ENCODE measurements around the gene TBCEL. TPM values are rescaled to one million over a fixed set of nuclear protein-coding genes. Genes with fewer than 3 reads are reported as not detected.
A peak's percentile ranks its signal among the peaks of the same experiment; 100 is the strongest.

TBCEL gene, protein sequence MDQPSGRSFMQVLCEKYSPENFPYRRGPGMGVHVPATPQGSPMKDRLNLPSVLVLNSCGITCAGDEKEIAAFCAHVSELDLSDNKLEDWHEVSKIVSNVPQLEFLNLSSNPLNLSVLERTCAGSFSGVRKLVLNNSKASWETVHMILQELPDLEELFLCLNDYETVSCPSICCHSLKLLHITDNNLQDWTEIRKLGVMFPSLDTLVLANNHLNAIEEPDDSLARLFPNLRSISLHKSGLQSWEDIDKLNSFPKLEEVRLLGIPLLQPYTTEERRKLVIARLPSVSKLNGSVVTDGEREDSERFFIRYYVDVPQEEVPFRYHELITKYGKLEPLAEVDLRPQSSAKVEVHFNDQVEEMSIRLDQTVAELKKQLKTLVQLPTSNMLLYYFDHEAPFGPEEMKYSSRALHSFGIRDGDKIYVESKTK
- 44.9 TPM for total RNA-seq

DNA sequence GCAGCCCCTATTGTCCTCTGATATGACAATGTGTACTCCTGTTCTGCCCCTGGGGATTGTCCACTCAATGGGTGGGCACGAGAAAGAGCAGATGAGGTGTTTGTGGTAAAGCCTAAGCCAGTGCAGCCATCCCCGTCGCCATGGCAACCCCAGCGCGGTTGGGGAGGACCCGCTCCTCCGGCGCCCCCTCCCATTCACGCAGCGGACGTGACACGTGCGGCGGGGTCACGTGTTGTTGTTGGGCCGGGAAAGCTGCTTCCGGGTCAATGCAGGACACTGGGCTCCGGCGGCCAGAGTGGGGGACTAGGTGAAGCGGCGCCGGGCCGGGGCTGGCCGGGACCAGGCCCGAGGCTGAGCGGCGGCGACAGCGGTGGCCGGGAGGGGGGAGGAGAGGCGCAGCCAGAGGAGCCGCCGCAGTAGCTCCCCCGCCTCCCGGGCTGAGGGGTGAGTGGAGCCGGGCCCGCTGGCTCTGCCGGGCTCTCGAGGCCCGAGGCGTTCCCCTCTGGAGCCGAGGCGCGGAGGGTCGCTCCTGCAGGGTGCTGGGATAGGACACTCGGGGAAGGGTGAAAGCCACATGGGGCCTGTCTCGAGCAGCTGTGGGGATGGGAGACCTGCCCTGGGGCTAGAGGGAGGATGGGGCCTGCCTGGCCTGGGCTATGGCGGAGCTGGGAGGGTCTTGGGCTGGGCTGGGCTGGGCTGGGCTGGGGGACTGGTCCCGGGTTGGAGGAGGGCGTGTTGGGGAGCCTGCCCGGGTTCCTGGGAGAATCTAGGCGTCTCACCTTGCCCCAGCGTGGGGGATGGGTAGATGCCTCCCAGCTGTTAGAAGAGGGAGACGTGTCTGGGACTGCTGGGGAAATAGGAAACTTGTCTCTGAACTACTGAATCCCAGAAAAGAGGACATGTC lies at the start of gene TBCEL:
TSS of gene TBCEL (plus strand) at position 255 of the 904 bp plus-strand sequence. CDS start 21,589 bp downstream, outside the sequence.
- intact Hi-C loops (cut with DNase I) = no loop called here
- ATAC-seq (peak; percentile 98), DNase-seq (ENCODE audit: low spot score) (peak; percentile 92)

DNA sequence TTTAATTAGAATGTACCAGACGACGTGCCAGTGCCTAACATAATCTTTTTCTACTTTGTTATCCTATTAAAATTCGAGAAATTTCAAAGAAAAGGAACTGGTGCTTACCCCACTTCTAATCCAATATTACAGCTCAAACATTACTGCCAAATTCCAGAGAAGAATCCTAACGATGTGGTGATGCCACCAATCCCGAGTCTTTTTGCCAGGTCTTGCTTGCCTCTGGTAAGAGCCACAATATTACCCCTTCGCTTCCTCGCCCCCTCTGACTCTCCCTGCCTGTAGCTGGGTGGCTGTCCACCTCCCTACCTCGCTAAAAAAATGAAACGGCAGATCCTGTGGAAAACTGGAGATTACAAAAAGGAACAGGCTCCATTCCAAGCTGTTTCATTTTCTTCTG lies 49.4 kb upstream of the TBCEL start:
- intact Hi-C loops (cut with DNase I) = no loop called here
- DNase-seq (ENCODE audit: low spot score) = no peak
- no peak for ATAC-seq

DNA sequence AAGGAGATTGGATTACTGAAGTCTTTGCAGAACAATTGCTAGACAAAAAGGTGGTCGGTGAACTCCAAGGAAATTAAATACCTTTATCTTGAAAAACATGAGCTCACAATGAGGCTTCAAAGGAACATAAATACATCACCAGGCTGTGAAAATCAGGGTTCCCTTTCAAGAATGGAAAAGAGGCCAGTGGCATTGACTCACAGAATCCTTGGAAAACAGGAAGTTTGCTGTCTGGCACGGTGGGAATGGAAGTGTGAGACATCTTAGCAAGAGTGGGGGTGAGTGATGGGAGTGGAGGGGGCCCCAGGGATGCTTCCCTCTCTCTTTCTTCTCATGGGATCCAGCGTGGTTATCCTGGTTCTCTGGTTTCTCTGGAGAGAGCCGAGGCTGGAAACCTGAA lies 48.9 kb upstream of the TBCEL start:
- no peak for ATAC-seq

DNA sequence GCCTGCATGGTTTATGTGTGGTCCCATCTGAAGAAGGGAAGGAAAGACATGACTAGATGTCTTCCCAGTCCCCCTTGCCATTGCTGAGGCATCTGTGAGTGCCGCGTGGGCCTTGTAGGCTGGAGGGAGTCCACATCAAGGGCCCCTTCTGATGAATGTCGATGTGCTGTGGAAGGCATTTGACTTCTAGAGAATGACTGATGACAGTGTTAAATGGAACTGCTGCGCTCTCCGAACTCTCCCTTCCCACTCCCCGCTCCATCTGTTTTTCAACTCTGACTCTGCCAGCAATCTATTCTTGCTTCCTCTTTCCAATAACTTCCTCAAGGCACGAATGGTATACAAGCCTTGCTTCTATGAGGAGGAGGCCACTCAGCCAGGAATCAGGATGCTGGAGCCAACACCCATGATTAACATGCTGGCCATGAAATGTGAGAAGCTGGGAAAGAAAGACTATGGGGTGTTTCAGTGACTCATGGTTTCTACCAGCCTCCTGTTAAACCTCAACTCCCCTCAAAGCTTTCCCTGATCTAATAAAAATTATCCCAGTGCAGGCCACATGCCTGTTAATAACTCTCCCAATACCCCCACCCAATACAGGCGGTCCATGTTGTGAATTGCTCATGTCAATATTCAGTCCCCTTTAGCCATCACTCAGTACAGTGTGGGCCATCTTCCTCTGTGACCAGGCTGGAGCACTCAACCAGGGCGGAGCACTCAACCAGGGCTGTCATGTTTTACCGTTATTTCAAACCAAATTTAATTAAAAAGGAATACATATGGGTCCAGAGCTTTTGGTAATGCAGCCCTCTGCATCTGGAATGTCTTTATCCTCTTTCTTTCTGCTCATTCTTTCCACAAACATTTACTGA lies 46.4 kb upstream of the TBCEL start:
- intact Hi-C loops (cut with DNase I) = no loop called here
- ATAC-seq (no peak), DNase-seq (ENCODE audit: low spot score) (no peak)

More for the DNA sequence above, 48.9 kb upstream of the TBCEL start:
- intact Hi-C loops (cut with DNase I) = no loop called here
- no peak for DNase-seq (ENCODE audit: low spot score)

DNA sequence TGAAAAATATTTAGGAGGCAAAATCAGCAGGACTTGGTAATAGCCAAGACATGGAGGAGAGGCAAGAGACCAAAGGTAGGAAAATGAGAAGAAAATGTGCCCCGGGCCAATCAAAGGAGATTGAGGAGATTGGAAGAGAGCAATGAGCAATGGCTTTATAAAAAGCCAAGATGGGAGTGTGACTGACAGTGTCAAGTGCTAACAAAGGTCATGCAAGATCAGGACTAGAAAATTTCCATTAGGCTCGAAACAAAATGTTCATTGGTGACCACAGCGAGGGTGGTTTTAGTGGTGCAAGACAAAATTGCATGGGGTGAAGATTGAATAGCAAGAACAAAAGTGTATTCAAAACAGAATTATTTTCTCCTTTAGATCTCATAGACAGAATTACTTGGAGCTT lies 45.2 kb upstream of the TBCEL start:
- no peak for DNase-seq (ENCODE audit: low spot score)
- intact Hi-C loops (cut with DNase I) = no loop called here
- ATAC-seq = no peak

DNA sequence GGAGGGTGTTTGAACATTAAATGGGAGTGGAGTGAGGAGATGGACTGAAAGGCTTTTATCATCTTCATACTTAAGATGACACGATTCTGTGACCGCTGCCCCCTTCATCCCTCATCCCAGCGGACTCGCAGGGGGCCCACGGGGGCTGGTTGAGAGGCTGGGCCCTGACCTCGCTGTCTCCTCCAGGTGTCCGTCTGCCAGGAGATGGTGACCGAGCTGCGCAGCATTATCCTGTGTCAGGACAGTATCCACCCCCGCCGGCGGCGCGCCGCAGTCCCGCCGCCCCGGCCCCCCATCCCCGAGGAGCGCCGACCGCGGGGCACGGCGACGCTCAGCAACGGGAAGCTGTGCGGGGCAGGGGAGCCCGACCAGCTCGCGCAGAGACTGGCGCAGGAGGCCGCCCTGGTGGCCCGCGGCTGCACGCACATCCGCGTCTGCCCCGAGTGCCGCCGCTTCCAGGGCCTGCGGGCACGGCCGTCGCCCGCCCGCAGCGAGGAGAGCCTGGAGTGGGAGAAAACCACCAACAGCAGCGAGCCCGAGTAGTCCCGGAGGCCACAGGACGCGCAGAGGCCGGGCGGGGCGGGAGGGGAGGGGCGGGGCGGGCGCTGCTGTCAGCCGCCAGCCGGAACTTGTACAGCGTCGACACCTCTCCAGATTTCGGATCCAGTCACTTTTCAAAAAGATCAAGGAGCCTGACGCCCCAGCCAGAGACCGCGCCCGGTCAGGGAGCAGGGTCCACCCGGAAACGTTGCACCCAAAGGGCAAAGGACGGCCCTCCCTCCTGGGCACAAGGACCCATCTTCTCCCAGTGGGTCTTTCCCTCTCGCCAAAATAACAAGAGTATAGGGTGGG lies 38.0 kb upstream of the TBCEL start:
- ATAC-seq (peak; percentile 81), DNase-seq (ENCODE audit: low spot score) (peak; percentile 63)
- intact Hi-C loops (cut with DNase I) = no loop called here

DNA sequence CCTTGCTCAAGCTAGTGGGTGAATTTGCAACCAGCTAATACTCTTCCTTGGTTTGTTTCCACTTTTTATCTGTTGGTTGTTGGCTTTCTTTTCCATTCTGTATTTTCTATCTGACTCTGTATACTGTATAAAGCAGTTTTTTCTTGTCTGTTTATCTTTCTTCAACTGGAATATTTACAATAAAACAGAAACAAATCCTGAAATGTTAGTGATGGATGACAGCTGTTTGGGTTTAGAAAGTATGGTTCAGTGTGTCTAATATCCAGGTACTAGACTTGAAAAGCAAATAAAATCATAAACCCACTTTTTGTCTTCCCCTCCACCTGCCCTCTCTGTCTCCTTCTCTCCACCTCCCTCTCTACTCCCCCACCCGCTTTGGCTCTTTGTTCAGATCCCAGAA lies 35.3 kb upstream of the TBCEL start:
- ATAC-seq = no peak
- intact Hi-C loops (cut with DNase I) = no loop called here

DNA sequence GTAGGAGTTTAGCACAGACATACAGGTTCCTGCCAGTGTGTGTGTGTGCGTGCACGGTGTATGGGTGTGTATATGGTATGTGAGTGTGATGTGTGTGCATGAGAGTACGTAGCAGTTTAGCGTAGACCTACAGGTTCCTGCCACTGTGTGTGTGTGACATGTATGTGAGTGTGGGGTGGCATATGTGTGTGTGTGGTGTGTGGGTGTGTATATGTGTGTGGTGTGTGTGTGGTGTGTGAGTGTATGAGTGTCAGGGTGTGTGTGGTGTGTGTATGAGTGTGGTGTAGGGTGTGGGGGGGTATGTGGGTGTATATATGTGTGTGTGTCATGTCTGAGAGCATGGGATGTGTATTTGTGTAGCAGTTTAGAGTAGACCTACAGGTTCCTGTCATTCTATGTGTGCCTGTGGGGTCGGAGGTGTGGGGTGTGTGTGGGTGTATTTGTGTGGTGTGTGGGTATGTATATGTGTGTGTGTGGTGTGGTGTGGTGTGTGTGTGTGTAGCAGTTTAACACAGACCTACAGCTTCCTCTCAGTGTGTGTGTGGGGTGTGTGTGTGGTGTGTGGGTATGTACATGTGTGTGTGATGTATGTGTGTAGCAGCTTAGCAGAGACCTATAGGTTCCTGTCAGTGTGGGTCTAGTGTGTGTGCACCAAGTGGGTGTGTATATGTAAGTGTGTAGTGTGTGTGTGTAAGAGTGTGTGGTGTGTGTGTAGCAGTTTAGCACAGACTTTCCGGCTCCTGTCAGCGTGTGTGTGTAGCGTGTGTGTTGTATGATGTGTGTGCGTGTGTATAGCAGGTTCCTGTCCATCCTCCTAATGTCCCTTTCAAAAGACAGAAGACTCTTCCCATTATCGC lies 31.8 kb upstream of the TBCEL start:
- intact Hi-C loops (cut with DNase I) = no loop called here
- ATAC-seq (no peak), DNase-seq (ENCODE audit: low spot score) (no peak)

More for the DNA sequence above, 35.3 kb upstream of the TBCEL start:
- DNase-seq (ENCODE audit: low spot score) = no peak

DNA sequence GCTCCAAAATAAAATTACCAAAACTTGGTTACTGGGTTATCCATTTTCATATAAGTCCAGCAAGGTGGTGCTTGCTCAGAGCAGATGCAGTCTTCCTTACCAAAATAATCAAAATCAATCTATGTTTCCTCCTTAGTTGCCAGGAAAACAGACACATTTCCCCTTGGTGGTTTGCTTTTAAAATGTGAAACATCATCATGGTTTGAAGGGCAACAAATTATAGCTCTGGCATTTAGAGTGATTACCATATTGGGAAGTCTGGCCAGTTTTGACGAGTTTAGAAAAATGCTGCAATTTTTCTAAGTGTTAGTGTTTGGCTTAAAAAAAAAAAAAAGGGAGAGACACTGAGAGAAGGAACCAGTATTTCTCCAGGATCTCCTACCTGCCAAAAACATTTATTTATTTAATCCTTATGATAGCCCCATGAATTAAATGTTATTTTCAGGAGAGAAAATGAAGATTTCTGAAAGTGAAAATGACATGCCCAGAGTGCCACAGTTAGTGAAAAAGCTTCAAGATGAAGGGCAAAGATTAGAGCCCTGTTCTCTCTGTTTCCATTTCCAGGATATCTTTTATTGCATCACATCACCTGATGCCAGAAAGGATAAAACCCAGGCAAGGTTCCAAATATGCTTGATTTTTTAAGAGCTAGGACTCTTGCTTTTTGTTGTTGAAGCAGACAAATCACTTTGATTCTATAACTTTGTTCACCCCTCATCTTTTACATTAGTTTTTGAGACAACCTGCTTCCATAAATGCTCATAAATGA lies 29.6 kb upstream of the TBCEL start:
- DNase-seq (ENCODE audit: low spot score) = no peak
- intact Hi-C loops (cut with DNase I) = no loop called here
- ATAC-seq = no peak

DNA sequence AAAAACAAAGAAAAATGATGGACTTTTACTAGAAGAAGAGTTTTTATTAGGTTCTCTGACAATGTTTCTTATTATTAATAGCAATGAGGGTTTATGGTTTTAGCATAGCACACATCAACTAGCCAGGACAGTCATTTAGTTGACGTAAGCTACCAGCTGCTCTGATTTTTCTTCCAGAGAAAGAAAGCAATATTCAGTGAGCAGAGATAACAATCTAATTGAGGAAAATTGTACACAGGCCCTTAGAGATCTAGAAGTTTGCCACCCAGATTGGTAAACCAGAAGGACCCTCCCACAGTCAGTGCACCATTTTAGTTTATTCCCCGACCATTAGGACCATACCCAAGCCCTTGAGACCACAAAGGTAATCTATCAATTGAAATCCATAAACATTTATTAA lies 28.7 kb upstream of the TBCEL start:
- ATAC-seq = no peak
- no peak for DNase-seq (ENCODE audit: low spot score)
- intact Hi-C loops (cut with DNase I) = no loop called here

DNA sequence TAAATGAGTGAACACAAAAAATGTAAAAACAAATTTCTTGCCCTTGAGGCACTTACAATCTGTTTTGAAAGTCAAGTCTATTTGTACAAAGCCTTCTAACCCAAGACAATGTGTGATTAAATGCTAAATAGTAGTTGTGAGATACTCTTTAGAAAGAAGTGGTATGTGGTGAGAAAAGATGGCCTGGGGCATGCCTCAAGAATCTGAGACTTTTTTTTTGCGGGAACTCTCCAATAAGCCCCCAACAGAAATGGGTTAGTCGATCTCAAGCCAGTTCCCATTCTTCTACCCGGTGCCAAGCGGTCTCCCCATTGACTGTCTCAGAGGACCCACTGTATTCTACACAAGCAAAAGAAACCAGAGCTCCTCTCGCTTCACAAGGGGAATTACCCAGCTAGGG lies 26.9 kb upstream of the TBCEL start:
- ATAC-seq = no peak
- DNase-seq (ENCODE audit: low spot score) = no peak
- intact Hi-C loops (cut with DNase I) = no loop called here

DNA sequence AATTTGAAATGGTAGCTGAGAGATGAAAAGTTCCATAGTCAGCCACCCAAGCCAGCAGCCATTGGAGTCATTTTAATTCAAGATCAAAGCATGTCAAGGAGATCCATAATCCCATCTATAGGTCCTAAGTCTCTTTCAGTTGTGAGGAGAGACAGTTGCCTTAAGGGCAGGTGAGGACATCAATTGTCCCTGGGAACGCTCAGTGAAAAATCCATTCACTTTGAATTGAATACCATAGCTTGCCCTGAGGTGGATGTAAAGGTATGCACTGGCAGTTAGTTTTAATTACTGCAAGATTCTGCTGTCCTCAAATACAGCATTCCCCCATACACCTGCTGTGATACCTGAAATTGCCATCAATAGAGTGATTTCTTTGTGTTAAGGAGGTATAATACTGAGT lies 25.3 kb upstream of the TBCEL start:
- DNase-seq (ENCODE audit: low spot score) = no peak
- intact Hi-C loops (cut with DNase I) = no loop called here
- ATAC-seq = no peak

DNA sequence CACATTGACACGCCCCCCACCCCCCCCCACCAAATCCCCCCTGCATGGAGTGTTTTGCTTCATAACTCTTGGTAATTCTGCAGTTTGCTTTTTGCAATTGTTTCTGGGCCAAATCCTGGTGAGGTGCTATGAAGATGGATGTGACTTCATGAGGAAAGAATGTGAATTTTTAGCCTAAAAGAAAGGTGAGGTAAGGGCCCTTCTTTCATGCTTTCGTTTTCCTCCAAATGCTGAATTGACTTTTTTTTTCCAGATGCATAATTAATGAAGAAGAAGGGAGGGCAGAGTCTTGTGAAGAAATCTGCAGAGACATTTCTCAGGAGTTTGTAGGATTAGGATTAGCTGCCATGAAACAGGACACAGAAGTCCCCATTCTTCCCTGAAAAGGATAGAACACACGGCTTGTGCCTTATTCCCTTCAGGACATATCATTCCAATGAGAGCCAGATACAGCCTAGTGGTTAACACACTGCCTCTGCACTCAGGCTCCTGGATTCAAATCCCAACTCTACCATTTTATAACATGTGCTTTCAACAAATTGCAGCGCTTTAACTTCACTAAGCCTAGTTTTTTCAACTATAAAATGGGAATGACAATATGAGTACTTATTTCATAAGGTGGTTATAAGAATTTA lies 19.6 kb upstream of the TBCEL start:
- intact Hi-C loops (cut with DNase I) = no loop called here
- no peak for ATAC-seq
- DNase-seq (ENCODE audit: low spot score) = no peak

DNA sequence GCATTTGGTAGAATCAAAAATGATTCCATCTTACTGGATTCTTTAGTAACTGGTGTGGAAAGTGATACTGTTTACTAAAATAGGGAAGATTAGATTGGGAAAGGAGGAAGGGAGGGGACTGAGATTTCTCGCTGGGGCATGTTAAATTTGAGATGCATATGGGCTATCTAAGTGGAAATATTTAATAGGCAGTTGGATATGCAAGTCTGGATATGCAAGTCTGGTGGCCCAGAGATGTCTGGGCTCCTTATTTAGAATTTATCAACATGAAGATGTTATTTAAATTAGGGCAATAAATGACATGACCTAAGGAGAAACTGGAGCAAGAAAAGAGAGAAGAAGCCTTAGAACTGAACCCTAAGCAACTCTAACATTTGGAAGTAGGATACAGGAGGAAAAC lies 17.0 kb upstream of the TBCEL start:
- DNase-seq (ENCODE audit: low spot score) (no peak), ATAC-seq (no peak)
- intact Hi-C loops (cut with DNase I) = no loop called here

DNA sequence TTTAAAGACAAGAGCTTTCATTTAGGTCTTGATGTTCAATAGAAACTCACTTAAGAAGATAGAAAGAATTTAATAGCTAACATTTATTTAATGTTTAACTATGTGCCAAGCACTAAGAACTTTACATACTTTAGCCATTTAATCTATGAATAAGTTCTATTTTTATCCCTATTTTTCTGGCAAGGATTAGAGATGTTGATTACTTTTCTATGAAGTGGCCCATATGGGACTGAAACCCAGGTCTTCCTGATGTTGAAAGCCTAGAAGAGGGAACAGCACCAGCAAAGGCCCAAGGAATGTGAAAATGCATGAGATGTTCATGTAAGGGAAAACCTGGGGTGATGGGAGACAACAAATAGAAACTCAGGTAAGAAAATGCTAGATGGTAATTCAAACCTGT lies 15.4 kb upstream of the TBCEL start:
- DNase-seq (ENCODE audit: low spot score) (no peak), ATAC-seq (no peak)
- intact Hi-C loops (cut with DNase I) = no loop called here

DNA sequence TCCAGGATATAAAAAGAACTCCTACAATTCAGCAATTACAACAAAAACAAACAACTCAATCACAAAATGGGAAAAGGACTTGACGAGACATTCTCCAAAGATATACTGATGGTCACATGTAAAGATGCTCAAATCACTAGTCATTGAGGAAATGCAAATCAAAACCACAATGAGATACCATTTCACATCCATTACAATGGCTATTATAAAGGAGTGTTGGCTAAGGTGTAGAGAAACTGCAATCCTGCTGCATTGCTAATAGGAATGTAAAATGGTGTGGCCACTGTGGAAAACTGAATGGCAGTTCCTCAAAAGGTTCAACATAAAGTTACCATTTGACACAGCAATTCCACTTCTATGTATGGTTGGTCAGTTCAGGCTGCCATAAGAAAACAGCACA lies 11.8 kb upstream of the TBCEL start:
- DNase-seq (ENCODE audit: low spot score) (no peak), ATAC-seq (no peak)
- intact Hi-C loops (cut with DNase I) = no loop called here

Measured in sciatic nerve (tissue), 2 donors.